Ishikawa (cell line): Measurements from ENCODE around the gene KLHL3.

Source experiments
- CEBPB ChIP-seq: IDR thresholded peaks from 2 replicates; pipeline ENCODE4 v1.6.1; 2012
- CREB1 ChIP-seq: IDR thresholded peaks from 2 replicates; pipeline ENCODE4 v1.6.1; 2012; ENCODE audit warnings: low read depth
- RAD21 ChIP-seq: IDR thresholded peaks from 2 replicates; pipeline ENCODE4 v1.6.1; 2012; ENCODE audit warnings: low read depth
- REST ChIP-seq: IDR thresholded peaks from 2 replicates; pipeline ENCODE4 v1.6.1; 2012; ENCODE audit warnings: low read depth, mild to moderate bottlenecking
- TAF1 ChIP-seq: IDR thresholded peaks from 2 replicates; pipeline ENCODE4 v1.6.1; 2012; ENCODE audit warnings: low read depth, mild to moderate bottlenecking
- TEAD4 ChIP-seq: IDR thresholded peaks from 2 replicates; pipeline ENCODE4 v1.6.1; 2012

DNA sequence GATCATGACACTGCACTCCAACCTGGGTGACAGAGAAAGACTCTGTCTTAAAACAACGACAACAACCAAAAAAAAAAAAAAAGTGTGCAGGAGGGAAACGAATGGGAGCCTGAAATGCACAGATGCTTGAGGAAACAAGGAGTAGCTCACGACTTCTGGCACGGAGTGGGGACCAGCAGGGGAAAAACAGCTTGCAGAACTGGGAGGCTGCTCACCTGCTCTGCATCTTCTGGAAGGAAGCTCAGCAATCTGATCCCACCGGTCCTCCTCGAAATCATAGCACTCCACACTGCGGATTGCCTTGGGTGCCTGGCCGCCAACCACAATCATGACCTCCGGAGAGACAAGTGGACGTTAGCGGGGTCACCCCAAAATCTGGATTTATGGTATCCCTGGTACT, 96.2 kb downstream of the KLHL3 start:
- TF ChIP-seq TAF1, result no peak
- no peak for TF ChIP-seq CEBPB
- TF ChIP-seq RAD21, result no peak
- no peak for TF ChIP-seq CREB1
- TF ChIP-seq REST, result no peak
- TF ChIP-seq TEAD4, result no peak
